Ascending aorta (tissue), 2 donors: Measurements from ENCODE around the gene RAB17. TPM values are rescaled to one million over a fixed set of nuclear protein-coding genes. Genes with fewer than 3 reads are reported as not detected.

Experiments
- DNase-seq, 2 donors: peaks; one replicate each; pipeline ENCODE4 v3.0.0-alpha.2; 2019; ENCODE audit warnings: low spot score in 2 of 2
- H3K27ac ChIP-seq, 2 donors: fragments of 200-600 bp; sonication (generic); one replicate each; pipeline ENCODE4 v1.5.1; 2016 to 2017; ENCODE audit warnings: mild to moderate bottlenecking in 1 of 2
- H3K27me3 ChIP-seq: fragments of 200-600 bp; sonication (generic); one replicate; pipeline ENCODE4 v1.5.1; 2017
- H3K36me3 ChIP-seq, 2 donors: fragments of 200-600 bp; sonication (generic); one replicate each; pipeline ENCODE4 v1.5.1; 2016
- H3K4me1 ChIP-seq, 2 donors: fragments of 200-600 bp; sonication (generic); one replicate each; pipeline ENCODE4 v1.5.1; 2016 to 2017; ENCODE audit warnings: mild to moderate bottlenecking in 1 of 2
- H3K4me3 ChIP-seq, 2 donors: fragments of 200-600 bp; sonication (generic); one replicate each; pipeline ENCODE4 v1.5.1; 2016 to 2017; ENCODE audit warnings: mild to moderate bottlenecking in 1 of 2
- H3K9me3 ChIP-seq, 2 donors: fragments of 200-600 bp; sonication (generic); one replicate each; pipeline ENCODE4 v1.5.1; 2016
- intact Hi-C: fragments of 100-400 bp; cut with DNase I; formaldehyde crosslinking; loops from one replicate; pipeline ENCODE4 v1.15.1; 2023
- total RNA-seq: library from RNA; depleted of rRNA; stranded (reverse); fragments of >200 nt; gene quantifications from one replicate; pipeline ENCODE4 v1.1.0, GENCODE V29; 2016
- TF ChIP-seq, protein P1 (sequence below), 3 experiments: fragments of 200-600 bp in 2 of 3; fragments of 450-650 bp in 1 of 3; sonication (generic) in 2 of 3; IDR thresholded peaks; one replicate each; pipeline ENCODE4 v1.5.1; 2016 to 2019; ENCODE audit warnings: antibody characterized with exemption in 3 of 3, mild to moderate bottlenecking in 1 of 3, moderate library complexity in 1 of 3

Gene RAB17
- total RNA-seq, 1 donor from 2014 or later, result 0.32 TPM

- Histone ChIP-seq H3K9me3 (no peaks in the 10 kb centered on the region), H3K36me3 (no peaks in the 10 kb centered on the region), H3K27ac (no peak overlapping the region), H3K27me3 (no peaks in the 10 kb centered on the region), H3K4me3 (no peak overlapping the region), H3K4me1 (no peaks in the 10 kb centered on the region)
- DNase-seq, result no peak
- intact Hi-C loops, result no loop called here
- TF ChIP-seq, protein P1, sequence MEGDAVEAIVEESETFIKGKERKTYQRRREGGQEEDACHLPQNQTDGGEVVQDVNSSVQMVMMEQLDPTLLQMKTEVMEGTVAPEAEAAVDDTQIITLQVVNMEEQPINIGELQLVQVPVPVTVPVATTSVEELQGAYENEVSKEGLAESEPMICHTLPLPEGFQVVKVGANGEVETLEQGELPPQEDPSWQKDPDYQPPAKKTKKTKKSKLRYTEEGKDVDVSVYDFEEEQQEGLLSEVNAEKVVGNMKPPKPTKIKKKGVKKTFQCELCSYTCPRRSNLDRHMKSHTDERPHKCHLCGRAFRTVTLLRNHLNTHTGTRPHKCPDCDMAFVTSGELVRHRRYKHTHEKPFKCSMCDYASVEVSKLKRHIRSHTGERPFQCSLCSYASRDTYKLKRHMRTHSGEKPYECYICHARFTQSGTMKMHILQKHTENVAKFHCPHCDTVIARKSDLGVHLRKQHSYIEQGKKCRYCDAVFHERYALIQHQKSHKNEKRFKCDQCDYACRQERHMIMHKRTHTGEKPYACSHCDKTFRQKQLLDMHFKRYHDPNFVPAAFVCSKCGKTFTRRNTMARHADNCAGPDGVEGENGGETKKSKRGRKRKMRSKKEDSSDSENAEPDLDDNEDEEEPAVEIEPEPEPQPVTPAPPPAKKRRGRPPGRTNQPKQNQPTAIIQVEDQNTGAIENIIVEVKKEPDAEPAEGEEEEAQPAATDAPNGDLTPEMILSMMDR (IDR thresholded peaks at IDR 0.05), result no peak
Observed at GRCh38 chr2:237547841-237548416, 42.6 kb downstream of the RAB17 start.

DNA sequence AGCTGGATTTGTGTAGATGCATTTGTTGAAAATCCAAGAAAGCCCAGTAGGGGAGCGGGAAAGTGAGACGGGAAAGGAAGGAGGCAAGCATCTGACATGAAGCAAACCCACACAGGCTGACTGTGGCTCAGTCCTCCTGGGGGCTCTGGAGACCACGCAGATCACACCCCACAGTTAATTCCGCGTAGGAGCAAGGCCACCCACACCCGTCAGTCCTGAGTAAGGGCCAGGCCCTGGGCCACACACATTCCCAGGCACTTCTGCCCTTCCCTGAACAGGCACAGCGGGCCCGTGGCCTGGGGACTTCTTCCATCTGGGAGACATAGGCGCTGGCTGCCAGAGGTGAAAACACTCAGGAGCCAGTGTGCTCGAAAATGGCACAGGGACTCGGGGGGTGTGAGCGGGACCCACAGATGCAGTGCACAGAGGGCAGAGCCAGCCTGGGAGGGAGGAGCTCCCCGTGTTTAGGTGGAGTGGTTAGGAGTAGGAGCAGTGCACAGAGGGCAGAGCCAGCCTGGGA, 43.6 kb downstream of the RAB17 start:
- H3K9me3 ChIP-seq, result no peaks in the 10 kb centered on the region
- H3K4me3 ChIP-seq, result no peak overlapping the region
- H3K27ac ChIP-seq, result no peak overlapping the region
- no peaks in the 10 kb centered on the region for H3K27me3 ChIP-seq
- H3K4me1 ChIP-seq, result no peaks in the 10 kb centered on the region
- no peaks in the 10 kb centered on the region for H3K36me3 ChIP-seq
- no peak for DNase-seq
- intact Hi-C loops, result no loop called here
- TF ChIP-seq, protein P1 (IDR thresholded peaks at IDR 0.05), result no peak

- Histone ChIP-seq H3K27me3 (no peaks in the 10 kb centered on the region), H3K27ac (no peak overlapping the region), H3K4me3 (no peak overlapping the region), H3K4me1 (no peaks in the 10 kb centered on the region), H3K9me3 (no peaks in the 10 kb centered on the region), H3K36me3 (no peaks in the 10 kb centered on the region)
- TF ChIP-seq, protein P1 (IDR thresholded peaks at IDR 0.05), result no peak
- DNase-seq, result no peak
- intact Hi-C loops, result no loop called here
Observed at GRCh38 chr2:237546040-237546875, 44.3 kb downstream of the RAB17 start.

DNA sequence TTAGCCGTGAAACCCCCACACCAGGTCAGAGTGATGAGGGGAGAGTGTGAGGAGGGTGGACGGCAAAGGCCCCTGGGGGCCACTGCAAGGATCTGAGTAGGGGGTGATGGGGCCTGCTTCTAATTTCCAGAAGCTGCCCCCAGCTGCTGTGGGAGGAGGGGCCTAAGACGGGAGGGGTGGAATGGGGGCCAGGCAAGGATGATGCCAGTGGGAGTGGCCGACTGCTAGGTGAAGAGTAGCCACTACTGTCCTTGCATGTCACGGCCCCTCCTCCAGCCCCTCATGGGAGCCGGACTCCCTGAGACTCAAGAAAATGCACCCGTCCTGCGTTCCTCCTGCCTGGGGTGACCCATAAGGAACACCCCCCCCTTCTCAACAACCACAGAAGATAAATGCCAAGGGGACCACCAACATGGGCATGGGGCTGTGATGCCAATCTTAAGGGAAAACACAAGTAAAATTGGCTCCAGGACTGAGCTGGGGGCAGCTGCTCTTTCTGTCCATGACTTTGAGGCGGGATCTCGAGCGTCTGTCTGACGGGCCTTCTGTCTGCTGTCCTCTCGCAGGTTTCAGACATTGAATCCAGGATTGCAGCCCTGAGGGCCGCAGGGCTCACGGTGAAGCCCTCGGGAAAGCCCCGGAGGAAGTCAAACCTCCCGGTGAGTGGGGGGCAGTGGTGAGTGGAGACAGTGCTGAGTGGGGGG, 48.4 kb downstream of the RAB17 start:
- H3K27ac ChIP-seq, result no peak overlapping the region
- H3K27me3 ChIP-seq, result no peaks in the 10 kb centered on the region
- H3K36me3 ChIP-seq, result no peaks in the 10 kb centered on the region
- no peak overlapping the region for H3K4me3 ChIP-seq
- no peaks in the 10 kb centered on the region for H3K9me3 ChIP-seq
- TF ChIP-seq, protein P1 (IDR thresholded peaks at IDR 0.05), result no peak
- DNase-seq, result no peak
- no peaks in the 10 kb centered on the region for H3K4me1 ChIP-seq
- intact Hi-C loops, result no loop called here

DNA sequence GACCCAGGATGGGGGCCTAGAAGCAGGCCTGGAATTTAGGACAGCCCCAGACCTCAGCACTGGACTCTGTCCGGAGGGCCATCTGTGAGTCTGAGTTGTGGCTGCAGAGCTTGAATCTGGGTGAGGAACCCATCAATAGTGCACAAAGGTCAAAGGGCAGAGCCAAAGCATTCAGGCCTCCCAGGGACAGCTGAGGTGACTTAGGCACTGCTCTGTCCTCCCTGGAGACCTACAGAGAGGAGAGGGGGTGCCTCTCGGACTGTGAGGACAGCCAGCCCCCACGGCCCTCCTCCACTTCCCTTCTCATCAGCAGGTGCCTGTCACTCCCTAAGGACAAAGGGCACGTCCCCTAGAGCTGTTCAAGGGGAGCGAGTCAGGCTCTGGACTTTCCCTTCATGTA, 49.3 kb downstream of the RAB17 start:
- DNase-seq, result no peak
- Histone ChIP-seq H3K36me3 (no peaks in the 10 kb centered on the region), H3K4me3 (no peak overlapping the region), H3K4me1 (no peaks in the 10 kb centered on the region), H3K27ac (no peak overlapping the region), H3K9me3 (no peaks in the 10 kb centered on the region), H3K27me3 (no peaks in the 10 kb centered on the region)
- TF ChIP-seq, protein P1 (IDR thresholded peaks at IDR 0.05), result no peak
- intact Hi-C loops, result no loop called here
